Endothelial cell of hepatic sinusoid (primary cell): Measurements from ENCODE around the gene DHX8.
"Not testable (repeated sequence)": the region's sequence is repeated elsewhere in the genome, so short reads cannot be mapped to it uniquely, and the experiment has no call there.

Experiments
- in situ Hi-C: cut with HindIII; loops from 2 replicates; pipeline ENCODE4 v1.10.0; 2017; ENCODE audit warnings: low sequenced_read_pairs

DHX8 gene

DNA sequence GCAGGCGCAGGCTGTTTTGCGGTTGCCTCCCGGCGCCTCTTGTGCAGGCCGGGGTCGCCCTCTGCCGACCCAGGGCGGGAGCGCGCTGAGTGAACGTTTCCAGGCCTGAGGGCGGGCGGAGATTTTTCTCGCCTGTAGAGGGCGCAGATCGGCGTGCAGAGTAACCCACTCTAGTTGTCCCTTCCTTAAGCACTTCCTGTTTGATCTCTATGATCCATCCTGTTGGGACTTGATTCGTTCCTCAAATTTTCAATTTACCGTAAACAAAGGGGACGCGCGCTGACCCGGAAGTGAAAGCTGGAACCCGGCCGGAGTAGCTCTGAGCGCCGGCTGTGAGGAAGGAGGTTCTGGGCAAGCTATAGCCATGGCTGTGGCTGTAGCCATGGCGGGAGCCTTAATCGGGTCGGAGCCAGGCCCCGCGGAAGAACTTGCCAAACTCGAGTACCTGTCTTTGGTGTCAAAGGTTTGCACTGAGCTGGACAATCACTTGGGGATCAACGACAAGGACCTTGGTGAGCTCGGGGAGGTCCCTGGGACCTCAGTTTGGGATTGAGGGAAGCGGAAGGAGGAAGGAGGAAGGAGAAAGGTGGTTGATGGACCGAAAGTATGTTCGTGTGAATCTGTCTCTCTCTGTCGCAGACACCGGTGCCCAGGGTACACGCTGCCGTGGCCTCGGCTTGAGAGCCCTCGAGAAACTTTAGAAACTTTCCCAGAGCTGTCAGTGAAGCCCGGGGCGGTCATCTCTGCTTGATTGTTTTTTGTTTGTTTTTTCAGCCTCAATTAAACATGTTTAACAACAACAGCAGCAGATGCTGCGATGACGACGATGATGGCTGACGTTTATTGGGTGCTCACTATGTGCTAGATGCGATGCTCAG lies at the start of gene DHX8:
Gene DHX8 (plus strand): TSS at position 302 of the 878 bp plus-strand sequence. CDS start 63 bp downstream, at position 365.
- in situ Hi-C loops = no loop called here

DNA sequence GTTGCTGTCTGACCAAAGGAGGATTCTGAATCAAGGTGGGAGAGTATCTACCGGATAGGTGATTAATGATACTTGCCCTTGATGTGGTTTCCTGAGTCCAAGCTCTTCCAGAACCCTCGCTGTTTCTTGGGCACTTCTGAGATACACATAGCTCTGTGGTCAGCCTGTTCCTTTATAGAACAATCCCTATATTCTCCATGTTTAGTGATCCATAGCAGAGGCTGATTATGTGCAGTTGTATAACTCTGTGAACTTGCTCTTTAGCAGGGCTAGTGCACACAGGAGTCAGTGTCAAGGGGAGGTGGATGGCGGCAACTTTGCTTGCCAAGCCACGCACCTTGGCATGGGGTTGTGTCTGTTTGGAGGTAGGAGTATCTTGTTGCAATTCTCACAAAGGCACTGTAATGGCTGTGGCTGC lies 48.9 kb upstream of the DHX8 start:
- in situ Hi-C loops = loop anchor here (5.0 kb wide), 1 partner anchor 247 kb away; no protein-coding TSS in a partner anchor

DNA sequence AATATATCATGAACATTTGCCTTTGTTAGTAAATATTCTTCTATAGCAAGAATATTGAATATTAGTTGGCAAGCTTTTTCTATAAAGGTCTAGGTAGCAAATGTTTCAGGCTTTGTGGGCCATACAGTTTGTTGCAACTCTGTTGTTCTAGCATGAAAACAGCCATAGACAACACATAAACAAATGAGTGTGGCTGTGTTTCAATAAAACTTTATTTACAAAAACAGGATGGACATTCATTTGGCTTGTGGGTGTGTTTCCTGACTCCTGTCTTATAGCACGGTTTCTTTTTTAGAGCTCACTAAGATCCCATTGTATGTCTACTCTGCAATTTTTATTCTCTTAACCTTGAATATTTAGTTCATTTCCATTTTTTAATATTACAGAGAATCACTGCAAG lies 46.0 kb upstream of the DHX8 start:
- in situ Hi-C loops = loop anchor here (5.0 kb wide), 1 partner anchor 245 kb away; no protein-coding TSS in a partner anchor

DNA sequence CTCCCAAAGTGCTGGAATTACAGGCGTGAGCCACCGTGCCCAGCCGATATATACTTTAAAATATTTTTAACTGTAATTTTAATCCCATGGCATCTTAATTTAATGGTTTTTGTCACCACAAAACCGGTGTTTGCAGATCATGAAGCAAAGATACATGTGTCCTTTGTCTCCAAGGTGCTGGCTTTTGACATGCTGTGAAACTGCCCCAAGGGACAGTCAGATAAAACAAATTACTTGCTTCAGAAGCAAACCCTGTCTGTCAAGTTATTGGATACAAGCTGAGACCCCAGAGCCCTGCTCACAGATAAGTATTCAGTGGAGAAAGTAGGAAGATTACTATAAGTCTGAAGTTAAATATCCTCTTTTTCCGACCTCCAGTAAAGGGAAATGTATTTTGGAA lies 45.1 kb upstream of the DHX8 start:
- in situ Hi-C loops = loop anchor here (5.0 kb wide), 1 partner anchor 244 kb away; no protein-coding TSS in a partner anchor

DNA sequence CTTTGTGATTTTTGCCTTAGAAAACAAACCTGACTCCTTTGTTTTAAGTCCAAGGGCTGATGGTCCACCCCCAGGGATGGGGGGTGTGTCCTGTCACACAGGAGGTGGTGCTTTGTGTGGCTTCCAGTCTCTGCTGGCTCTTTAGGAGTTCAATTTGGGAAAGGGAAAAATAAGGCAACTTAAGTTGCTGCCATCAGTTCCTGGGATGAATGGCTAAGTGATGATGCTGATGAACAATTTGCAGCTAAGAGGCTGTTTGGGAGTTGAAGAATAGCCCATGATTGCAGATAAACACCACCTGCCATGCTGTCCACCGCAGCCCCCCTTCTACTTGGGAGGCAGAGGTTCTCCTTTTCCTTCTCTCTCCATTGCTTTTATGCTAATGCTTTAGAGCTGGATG lies 44.7 kb upstream of the DHX8 start:
- in situ Hi-C loops = loop anchor here (5.0 kb wide), 1 partner anchor 243 kb away; no protein-coding TSS in a partner anchor

DNA sequence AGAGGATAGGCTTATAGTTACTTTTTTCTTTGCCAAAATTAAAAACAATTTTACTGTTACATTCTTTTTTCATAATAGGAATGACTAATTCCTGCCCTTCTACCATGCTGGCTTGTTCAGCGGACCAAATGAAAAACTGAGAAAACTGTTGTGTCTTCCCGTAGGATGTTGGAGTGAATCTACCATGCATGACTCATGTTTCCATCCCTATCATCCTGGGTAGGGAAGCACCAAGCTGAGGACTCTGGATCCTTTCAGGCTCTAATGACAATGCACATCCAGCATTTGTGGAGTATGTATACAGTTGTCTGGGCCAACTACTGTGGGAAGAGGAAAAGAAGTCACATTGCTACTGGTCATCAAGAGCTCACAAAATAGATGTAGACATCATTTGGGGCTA lies 41.1 kb upstream of the DHX8 start:
- in situ Hi-C loops = no loop called here

DNA sequence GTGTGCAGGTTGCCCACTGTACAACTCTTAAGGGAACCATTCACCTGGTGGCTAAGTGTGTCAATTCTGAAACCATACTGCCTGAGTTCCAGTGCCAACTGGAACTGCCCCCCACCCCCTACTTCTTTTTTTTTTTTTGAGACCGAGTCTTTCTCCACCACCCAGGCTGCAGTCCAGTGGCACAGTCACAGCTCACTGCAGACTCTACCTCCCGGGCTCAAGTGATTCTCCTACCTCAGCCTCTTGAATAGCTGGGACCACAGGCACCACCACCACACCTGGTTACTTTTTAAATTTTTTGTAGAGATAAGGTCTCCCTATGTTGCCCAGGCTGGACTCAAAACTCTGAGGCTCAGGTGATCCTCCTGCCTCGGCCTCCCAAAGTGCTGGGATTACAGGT lies 40.4 kb upstream of the DHX8 start:
- in situ Hi-C loops = no loop called here

DNA sequence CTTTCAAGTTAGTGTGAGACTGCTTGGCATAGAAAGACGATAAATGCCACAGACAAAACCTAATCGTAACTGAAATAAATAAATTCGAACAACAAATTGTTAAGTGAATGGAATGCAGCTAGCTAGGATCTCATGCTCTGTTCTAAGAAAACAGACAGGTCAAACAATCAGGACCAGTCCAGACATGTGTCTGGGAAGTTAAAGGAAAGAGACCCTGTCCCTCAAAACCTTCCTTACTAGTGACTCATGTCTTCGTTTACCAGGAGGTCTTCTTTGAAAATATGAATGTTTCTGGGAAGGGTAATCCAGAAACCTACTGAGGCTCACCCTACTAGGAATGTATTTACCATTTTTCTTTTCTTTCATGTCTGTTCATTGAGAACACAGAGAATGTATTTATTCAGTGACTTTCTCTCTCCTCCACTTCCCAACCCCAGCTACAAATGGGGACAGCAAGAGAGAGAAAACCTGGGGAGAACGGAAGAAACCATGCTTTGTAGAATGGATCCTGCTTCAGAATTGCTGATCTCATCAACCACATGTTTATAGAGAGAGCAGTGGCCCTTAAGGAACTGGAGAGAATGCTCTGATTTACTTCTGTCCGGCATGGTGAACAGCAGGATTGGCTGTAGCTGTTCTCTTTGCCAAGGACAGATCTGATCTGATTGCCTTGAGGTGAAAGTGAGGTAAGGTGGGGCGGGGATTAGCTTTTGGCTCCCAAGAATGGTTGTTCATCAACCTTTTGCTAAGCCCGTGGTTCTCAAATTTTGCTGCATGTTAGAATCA lies 39.4 kb upstream of the DHX8 start:
- in situ Hi-C loops = loop anchor here (5.0 kb wide), 1 partner anchor 37 kb away; no protein-coding TSS in a partner anchor

DNA sequence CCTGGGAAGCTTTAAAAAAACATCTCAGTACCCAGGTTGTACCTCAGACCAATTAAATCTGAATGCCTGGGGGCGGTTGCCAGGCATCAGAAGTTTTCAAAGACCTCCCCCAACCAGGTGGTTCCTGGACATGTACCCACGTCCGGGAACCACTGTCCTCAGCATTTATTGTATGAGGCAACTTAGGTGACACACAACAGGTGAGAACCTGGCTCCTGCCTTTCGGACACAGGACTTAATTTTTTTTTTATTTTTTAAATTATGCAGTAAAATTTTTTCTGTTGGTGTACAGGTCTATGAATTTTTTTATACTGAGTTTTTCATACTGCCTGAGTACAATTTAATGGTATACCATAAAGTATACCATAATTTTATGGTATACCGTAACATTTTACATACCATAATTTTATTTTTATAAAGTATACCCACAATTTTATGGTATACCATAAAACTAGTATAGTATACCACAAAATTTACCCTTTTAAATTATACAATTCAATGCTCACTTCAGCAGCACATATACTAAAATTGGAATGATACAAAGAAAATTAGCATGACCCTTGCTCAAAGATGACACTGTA lies 38.7 kb upstream of the DHX8 start:
- in situ Hi-C loops = loop anchor here (5.0 kb wide), 1 partner anchor 38 kb away; no protein-coding TSS in a partner anchor

DNA sequence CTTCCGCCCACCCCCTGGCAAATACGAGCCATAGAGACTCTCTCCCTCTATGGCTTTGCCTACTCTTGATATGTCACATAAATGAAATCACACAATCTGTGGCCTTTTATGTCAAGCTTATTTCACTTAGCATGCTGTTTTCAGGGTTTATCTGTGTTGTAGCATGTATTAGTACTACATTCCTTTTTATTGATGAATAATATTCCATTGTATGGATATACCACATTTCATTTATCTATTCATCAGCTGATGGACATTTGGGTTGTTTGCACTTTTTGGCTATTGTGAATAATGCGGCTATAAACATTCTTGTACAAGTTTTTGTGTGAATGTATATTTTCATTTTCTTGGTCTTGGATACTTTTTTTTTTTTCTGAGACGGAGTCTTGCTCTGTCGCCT lies 37.0 kb upstream of the DHX8 start:
- in situ Hi-C loops = loop anchor here (5.0 kb wide), 1 partner anchor 39 kb away; no protein-coding TSS in a partner anchor

DNA sequence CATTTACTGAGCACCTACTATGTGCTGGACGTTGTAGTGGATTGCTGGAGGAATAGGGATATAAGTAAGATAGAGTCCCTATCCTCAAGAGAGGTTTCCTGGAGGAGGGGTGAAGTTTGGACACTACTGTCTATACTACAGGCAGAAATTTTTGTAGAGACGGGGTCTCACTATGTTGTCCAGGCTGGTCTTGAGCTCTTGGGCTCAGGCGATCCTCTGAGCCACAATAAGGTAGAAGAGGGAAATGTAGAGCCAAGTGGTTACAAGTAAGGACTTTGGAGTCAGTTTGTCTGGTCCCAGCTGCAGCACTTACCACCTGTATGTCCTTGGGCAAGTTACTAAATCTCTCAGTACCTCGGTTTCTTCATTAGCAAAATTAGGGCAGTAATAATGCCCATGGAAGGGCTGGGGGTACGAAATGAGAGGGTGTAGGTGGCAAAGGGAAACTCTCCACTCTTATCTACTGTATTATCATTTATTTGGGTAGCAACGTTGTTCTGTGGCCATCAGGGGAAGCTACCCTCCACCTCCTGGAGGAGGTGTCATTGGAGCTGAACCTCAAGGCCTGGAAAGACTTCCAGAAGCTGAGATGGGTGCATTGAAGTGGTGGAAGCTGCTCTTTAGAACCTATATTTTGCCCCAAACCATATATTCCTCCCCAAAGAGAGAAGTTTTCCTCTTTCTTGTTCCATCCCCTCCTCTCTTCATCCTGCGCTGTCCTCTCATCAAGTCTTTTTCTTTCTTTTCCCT lies 34.9 kb upstream of the DHX8 start:
- in situ Hi-C loops = loop anchor here (5.0 kb wide), 1 partner anchor 42 kb away; no protein-coding TSS in a partner anchor

DNA sequence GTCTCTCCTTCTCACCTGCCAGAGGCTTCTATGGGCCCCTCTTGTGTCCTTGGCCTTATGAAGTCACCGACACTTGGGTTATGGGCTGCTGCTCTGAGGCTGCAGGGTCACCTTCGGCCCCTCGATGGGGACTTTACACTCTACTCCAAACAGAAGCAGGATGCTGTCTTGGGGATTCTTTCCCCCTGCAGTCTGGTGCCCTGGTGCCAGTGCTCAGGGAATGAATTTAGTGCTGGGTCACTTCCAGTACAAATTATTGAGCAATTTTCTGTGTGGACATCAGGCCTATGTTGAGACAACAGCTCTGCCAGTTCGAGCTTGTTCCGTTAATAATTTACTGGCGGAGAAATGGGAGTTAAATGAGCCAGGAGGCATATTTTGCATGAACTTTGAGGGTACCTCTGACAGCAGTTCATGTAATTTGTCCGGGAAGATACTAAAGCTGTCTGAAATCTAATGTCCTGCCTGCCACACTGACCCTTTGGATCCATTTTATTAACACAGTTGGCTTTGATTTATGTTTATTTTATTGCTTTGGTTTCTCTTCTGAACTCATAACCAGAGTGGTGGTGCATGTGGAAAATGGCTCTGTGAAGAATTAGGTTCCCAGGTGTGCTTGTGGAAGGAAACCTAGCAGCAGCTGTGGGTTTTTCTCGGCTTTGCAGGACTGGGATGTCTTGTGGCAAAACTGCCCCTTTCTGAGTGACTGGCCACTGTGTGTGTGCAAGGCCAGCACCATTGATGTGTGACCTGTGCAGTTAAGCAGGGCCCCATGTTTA lies 34.1 kb upstream of the DHX8 start:
- in situ Hi-C loops = loop anchor here (5.0 kb wide), 1 partner anchor 42 kb away; no protein-coding TSS in a partner anchor

DNA sequence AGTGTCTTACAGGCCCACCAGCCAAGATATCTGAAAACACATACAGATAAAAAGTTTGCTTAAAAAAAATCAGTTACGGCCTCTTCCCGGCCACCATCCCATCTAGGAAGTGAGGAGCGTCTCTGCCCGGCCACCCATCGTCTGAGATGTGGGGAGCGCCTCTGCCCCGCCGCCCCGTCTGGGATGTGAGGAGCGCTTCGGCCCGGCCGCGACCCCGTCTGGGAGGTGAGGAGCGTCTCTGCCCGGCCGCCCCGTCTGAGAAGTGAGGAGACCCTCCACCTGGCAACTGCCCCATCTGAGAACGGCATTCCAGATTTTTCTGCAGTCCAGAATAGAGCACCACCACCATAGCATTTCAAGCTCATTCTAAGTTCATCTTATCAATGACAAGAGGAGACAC lies 33.0 kb upstream of the DHX8 start:
- in situ Hi-C loops = not testable (repeated sequence)

DNA sequence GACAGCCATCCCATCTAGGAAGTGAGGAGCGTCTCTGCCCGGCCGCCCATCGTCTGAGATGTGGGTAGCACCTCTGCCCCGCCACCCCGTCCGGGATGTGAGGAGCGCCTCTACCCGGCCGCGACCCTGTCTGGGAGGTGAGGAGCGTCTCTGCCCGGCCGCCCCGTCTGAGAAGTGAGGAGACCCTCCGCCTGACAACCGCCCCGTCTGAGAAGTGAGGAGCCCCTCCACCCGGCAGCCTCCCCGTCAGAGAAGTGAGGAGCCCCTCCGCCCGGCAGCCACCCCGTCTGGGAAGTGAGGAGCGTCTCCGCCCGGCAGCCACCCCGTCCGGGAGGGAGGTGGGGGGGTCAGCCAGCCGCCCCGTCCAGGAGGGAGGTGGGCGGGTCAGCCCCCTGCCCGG lies 32.0 kb upstream of the DHX8 start:
- in situ Hi-C loops = not testable (repeated sequence)

DNA sequence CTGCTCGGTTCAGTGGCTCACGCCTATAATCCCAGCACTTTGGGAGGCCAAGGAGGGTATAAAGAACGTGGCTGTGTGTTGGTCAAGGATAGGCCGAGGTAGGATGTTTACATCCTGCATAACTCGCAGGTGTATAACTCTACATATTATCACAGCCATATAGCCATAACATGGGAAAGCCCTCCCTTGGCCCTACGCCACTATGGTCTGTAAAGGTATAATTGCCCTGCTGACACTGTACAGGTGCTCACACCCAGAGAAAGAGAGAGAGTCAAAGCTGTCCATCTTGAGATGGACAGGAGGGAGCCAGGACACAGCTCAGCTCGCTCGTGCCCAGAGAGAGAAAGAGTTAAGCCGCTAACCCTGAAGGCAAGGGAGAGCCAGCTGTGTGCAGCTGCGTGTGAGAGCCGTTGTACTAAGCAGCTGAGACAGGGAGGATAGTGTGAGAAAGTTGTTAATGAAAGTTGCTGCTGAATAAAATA lies 30.4 kb upstream of the DHX8 start:
- in situ Hi-C loops = no loop called here

DNA sequence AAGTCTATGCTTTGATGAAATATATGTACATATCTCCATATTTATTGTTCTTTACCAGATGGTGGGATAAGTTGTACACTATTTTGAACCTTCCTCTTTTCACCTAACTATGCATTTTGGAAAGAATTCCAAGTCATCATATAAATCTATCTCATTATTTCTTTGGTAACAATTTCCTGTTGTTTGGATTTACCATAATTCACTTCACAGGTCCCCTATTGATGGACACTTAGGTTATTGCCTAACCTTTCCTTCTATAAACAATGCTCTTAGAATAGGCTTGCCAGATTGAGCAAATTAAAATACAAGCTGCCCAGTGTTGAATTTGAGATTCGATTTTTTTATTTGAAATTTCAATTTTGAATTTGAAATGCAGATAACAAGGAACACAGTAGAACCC lies 28.9 kb upstream of the DHX8 start:
- in situ Hi-C loops = no loop called here

DNA sequence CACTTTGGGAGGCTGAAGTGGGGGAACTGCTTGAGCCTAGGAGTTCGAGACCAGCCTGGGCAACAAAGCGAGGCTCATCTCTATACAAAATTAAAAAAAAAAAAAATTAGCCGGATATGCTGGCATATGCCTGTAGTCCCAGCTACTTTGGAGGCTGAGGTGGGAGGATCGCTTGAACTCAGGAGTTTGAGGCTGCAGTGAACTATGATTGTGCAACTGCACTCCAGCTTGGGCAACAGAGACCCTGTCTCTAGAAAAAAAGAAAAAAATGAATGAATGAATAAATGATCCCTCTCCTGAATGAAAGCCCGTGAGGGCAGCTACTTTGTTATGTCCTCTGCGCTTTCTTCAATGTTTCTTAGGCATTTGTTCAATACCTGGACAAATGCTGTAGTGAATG lies 27.7 kb upstream of the DHX8 start:
- in situ Hi-C loops = no loop called here

DNA sequence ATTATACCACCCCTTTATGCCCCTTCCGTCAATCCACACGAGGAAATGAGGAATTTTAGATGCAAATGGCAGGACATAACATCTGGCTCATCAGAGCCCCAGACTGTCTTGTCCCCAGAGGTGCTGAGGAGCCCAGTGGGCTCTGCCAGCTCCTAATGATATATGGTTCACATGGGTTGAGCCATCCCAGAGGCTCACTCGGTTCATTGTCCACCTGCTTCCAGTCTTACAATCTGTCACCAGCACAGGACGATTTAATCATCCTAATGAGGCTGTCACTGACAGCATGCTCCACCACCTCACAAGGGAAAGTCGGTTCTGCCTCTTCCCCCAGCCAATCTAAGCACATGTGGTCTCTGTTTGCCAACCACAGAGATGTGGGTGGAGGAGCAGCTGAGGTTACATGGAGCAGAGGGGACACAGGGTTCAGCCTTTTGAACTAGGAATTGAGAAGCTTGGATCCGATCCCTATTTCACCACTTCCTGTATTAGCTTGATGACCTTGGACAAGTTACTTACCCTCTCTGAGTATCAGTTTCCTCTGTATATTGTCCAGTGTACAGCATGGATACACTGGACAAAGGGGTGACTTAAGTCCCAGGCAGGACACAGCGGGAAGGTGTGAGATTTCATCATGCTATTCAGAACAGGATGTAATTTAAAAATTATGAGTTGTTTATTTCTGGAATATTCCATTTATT lies 27.0 kb upstream of the DHX8 start:
- in situ Hi-C loops = no loop called here

DNA sequence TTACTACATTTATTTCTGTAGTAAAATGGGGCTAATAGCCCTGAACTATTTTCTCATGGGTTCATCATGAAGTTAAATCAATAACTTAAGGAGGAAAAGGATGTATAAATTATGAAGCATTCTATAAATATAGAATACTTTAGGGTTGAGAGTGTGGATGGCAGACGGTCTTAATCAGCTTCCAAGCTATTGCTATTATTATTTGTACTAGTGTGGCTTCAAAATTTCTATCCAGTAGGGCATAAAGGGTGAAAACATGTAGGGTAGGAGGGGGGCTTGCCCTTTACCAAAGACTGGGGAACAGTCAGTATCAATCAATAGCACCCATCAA lies 26.4 kb upstream of the DHX8 start:
- in situ Hi-C loops = no loop called here
